MCF 10A (cell line): Measurements from ENCODE around the gene SYT14. TPM values are rescaled to one million over a fixed set of nuclear protein-coding genes. Genes with fewer than 3 reads are reported as not detected.

Source experiments
- BruUV-seq: library from RNA; stranded (reverse); fragments of 400-500 nt; replicated peaks from 2 replicates; lab custom pipeline; 2021; lab: Mats Ljungman, UMichigan
- CTCF ChIA-PET: fragments of 300-600 bp; sonication (Branson Sonifier 250); formaldehyde crosslinking; extraction: SDS; loops from one replicate; lab custom pipeline; 2021; ENCODE audit warnings: antibody characterized with exemption, inconsistent platforms; lab: Yijun Ruan, JAX
- POLR2A ChIA-PET: fragments of 300-600, 350-650 bp; sonication (Branson Sonifier 250); formaldehyde crosslinking; extraction: SDS; loops from one replicate; lab custom pipeline; 2020; ENCODE audit warnings: antibody characterized with exemption, inconsistent platforms; lab: Yijun Ruan, JAX
- DNase-seq: peaks from one replicate; pipeline ENCODE4 v3.0.0-alpha.2; 2018; ENCODE audit not compliant: unreplicated experiment
- H3K27ac Mint-ChIP-seq: one replicate; pipeline ENCODE4 v1.8.0; 2022; ENCODE audit warnings: mild to moderate bottlenecking, low read depth, mixed read lengths; ENCODE audit not compliant: unreplicated experiment
- H3K27me3 Mint-ChIP-seq: one replicate; pipeline ENCODE4 v1.8.0; 2022; ENCODE audit warnings: mixed read lengths; ENCODE audit not compliant: insufficient read depth, unreplicated experiment
- H3K36me3 Mint-ChIP-seq: one replicate; pipeline ENCODE4 v1.8.0; 2022; ENCODE audit warnings: mild to moderate bottlenecking, moderate library complexity, mixed read lengths; ENCODE audit not compliant: insufficient read depth, unreplicated experiment
- H3K4me1 Mint-ChIP-seq: one replicate; pipeline ENCODE4 v1.8.0; 2022; ENCODE audit warnings: mixed read lengths; ENCODE audit not compliant: insufficient read depth, unreplicated experiment
- H3K4me3 Mint-ChIP-seq: one replicate; pipeline ENCODE4 v1.8.0; 2022; ENCODE audit warnings: mild to moderate bottlenecking, moderate library complexity, mixed read lengths; ENCODE audit not compliant: unreplicated experiment
- H3K9me3 Mint-ChIP-seq: one replicate; pipeline ENCODE4 v1.8.0; 2022; ENCODE audit warnings: mixed read lengths; ENCODE audit not compliant: unreplicated experiment
- intact Hi-C: fragments of 100-400 bp; cut with micrococcal nuclease; formaldehyde crosslinking; loops from 2 replicates; pipeline ENCODE4 v1.14.1; 2022
- total RNA-seq: library from RNA; stranded (reverse); gene quantifications from 2 replicates; pipeline ENCODE4 v1.2.3, GENCODE V29; 2022
- TF ChIP-seq, protein P1 (sequence below): fragments of 200-600 bp; IDR thresholded peaks from one replicate; pipeline ENCODE4 v1.8.0; 2022; ENCODE audit warnings: antibody characterized with exemption, mild to moderate bottlenecking; ENCODE audit not compliant: unreplicated experiment

SYT14 gene
- total RNA-seq, 1 experiment from 2014 or later: 0.79 TPM

GRCh38 chr1:209956116-209956515, 18.1 kb downstream of the SYT14 start:
- no peaks in the 10 kb centered on the region for H3K27me3 Mint-ChIP-seq
- POLR2A ChIA-PET: no interaction called here
- no TSS peak for BruUV-seq
- H3K9me3 Mint-ChIP-seq: peaks cover 19% of the 10 kb centered on the region
- DNase-seq: no peak
- no peak overlapping the region for H3K4me3 Mint-ChIP-seq
- H3K36me3 Mint-ChIP-seq: no peaks in the 10 kb centered on the region
- TF ChIP-seq, protein P1, sequence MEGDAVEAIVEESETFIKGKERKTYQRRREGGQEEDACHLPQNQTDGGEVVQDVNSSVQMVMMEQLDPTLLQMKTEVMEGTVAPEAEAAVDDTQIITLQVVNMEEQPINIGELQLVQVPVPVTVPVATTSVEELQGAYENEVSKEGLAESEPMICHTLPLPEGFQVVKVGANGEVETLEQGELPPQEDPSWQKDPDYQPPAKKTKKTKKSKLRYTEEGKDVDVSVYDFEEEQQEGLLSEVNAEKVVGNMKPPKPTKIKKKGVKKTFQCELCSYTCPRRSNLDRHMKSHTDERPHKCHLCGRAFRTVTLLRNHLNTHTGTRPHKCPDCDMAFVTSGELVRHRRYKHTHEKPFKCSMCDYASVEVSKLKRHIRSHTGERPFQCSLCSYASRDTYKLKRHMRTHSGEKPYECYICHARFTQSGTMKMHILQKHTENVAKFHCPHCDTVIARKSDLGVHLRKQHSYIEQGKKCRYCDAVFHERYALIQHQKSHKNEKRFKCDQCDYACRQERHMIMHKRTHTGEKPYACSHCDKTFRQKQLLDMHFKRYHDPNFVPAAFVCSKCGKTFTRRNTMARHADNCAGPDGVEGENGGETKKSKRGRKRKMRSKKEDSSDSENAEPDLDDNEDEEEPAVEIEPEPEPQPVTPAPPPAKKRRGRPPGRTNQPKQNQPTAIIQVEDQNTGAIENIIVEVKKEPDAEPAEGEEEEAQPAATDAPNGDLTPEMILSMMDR: no peak
- H3K27ac Mint-ChIP-seq: no peak overlapping the region
- intact Hi-C loops: no loop called here
- no peaks in the 10 kb centered on the region for H3K4me1 Mint-ChIP-seq
- CTCF ChIA-PET: interaction anchor here (0.5 to 0.6 kb wide), 2 partner anchors 10 to 12 kb away, joined by 3 to 4 read pairs; no protein-coding TSS in a partner anchor

DNA sequence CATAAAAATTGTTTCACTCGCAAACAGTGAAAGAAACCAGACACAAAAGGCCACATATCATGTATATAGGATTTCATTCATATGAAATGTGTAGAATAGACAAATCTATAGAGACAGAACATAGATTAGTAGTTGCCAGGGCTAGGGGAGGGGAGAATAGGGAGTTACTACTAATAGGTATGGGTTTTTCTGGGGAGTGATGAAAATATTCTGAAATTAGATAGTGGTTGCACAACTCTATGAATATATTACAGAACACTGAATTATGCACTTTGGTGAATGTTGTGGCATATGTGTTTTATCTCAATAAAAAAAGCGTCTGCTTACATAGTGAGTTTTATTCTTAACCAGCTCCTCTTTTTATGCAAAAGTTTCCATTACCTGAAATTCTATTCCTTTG, 21.6 kb downstream of the SYT14 start:
- POLR2A ChIA-PET: interaction anchor here (0.5 kb wide), 1 partner anchor 120 kb away, joined by 3 read pairs; no protein-coding TSS in a partner anchor
- CTCF ChIA-PET: interaction anchor here (0.6 kb wide), 1 partner anchor 32 kb away, joined by 3 read pairs; no protein-coding TSS in a partner anchor
- intact Hi-C loops: no loop called here
- no peaks in the 10 kb centered on the region for H3K27me3 Mint-ChIP-seq
- TF ChIP-seq, protein P1: no peak
- H3K4me3 Mint-ChIP-seq: no peak overlapping the region
- no TSS peak for BruUV-seq
- peaks cover 19% of the 10 kb centered on the region for H3K9me3 Mint-ChIP-seq
- H3K4me1 Mint-ChIP-seq: no peaks in the 10 kb centered on the region
- H3K27ac Mint-ChIP-seq: no peak overlapping the region
- H3K36me3 Mint-ChIP-seq: no peaks in the 10 kb centered on the region
- DNase-seq: no peak

- Mint-ChIP-seq H3K36me3 (no peaks in the 10 kb centered on the region), H3K4me3 (no peak overlapping the region), H3K9me3 (peaks cover 8% of the 10 kb centered on the region), H3K4me1 (no peaks in the 10 kb centered on the region), H3K27me3 (no peaks in the 10 kb centered on the region), H3K27ac (no peak overlapping the region)
- ChIA-PET CTCF (no interaction called here), POLR2A (interaction anchor here (0.6 kb wide), 1 partner anchor 1186 kb away, joined by 3 read pairs; no protein-coding TSS in a partner anchor)
- BruUV-seq: no TSS peak
- TF ChIP-seq, protein P1: no peak
- intact Hi-C loops: no loop called here
- DNase-seq: no peak
Observed at GRCh38 chr1:209960926-209961325, 22.9 kb downstream of the SYT14 start.

DNA sequence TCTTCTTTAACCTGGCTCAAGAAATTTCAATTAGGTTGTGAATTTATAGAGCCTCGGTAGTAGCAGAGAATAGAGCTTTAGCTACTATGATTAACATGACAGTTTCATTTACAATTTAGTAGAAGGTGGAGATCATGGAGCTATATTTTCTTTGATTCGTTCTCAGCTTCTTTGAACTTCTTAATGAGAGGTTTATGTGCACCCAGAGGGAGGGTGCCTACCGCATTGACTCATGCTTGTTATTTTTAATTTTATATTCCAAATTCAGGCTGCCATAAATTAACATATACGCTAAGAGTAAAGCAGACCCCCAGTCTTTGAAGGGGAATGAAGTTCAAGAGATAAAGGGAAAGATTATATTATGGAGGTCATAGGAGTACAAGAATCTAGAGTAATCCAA, 24.4 kb downstream of the SYT14 start:
- intact Hi-C loops: no loop called here
- POLR2A ChIA-PET: interaction anchor here (0.6 to 0.9 kb wide), 4 partner anchors 44 to 328 kb away, joined by 3 to 5 read pairs (median 3); no protein-coding TSS in a partner anchor
- no TSS peak for BruUV-seq

More for the DNA sequence above, 24.4 kb downstream of the SYT14 start:
- peaks cover 8% of the 10 kb centered on the region for H3K9me3 Mint-ChIP-seq
- H3K36me3 Mint-ChIP-seq: no peaks in the 10 kb centered on the region
- H3K27ac Mint-ChIP-seq: no peak overlapping the region
- no peaks in the 10 kb centered on the region for H3K4me1 Mint-ChIP-seq
- DNase-seq: no peak
- CTCF ChIA-PET: interaction anchor here (0.6 to 0.9 kb wide), 4 partner anchors 10 to 162 kb away, joined by 3 to 5 read pairs (median 4); no protein-coding TSS in a partner anchor
- H3K4me3 Mint-ChIP-seq: no peak overlapping the region
- TF ChIP-seq, protein P1: no peak
- no peaks in the 10 kb centered on the region for H3K27me3 Mint-ChIP-seq
